Body of pancreas (tissue), 4 donors: ENCODE measurements around the gene MICAL2. TPM values are rescaled to one million over a fixed set of nuclear protein-coding genes. Genes with fewer than 3 reads are reported as not detected.

Experiments used
- ATAC-seq: fragments of 150-250 bp; one replicate; pipeline ENCODE4 v1.9.1; 2016
- DNase-seq, 4 donors: peaks; one replicate each; pipeline ENCODE4 v3.0.0-alpha.2; 2019
- H3K27ac ChIP-seq, 4 donors: fragments of 200-600 bp; sonication (generic); 1 replicate in 3 of 4; 2 replicates in 1 of 4; pipeline versions ENCODE4 v1.5.1 to v1.6.1; 2016 to 2019; ENCODE audit warnings: mild to moderate bottlenecking in 1 of 4, mixed read lengths in 1 of 4, moderate library complexity in 1 of 4
- H3K27me3 ChIP-seq, 2 donors: fragments of 200-600 bp; sonication (generic); one replicate each; pipeline ENCODE4 v1.6.0; 2016; ENCODE audit warnings: mild to moderate bottlenecking in 1 of 2
- H3K36me3 ChIP-seq, 2 donors: fragments of 200-600 bp; sonication (generic); replicated peaks in 1 of 2; 2 replicates each; pipeline ENCODE4 v1.5.1; 2016; ENCODE audit warnings: low read depth in 2 of 2; ENCODE audit not compliant: insufficient read depth in 1 of 2
- H3K4me1 ChIP-seq: fragments of 200-600 bp; sonication (generic); one replicate; pipeline ENCODE4 v1.6.0; 2016
- H3K4me3 ChIP-seq, 2 donors: fragments of 200-600 bp; sonication (generic); 1 replicate in 1 of 2; 2 replicates in 1 of 2; pipeline ENCODE4 v1.5.1; 2016 to 2019
- H3K9me3 ChIP-seq, 3 donors: fragments of 200-600 bp; sonication (generic); 1 replicate in 2 of 3; 2 replicates in 1 of 3; pipeline ENCODE4 v1.5.1; 2016
- CTCF ChIP-seq, 7 experiments: fragments of 450-650 bp in 4 of 7; fragments of 200-600 bp in 3 of 7; sonication (generic) in 3 of 7; IDR thresholded peaks; one replicate each; pipeline ENCODE4 v1.5.1; 2016 to 2019; ENCODE audit warnings: antibody characterized with exemption in 7 of 7
- POLR2A ChIP-seq, 3 donors: fragments of 450-650 bp; IDR thresholded peaks; one replicate each; pipeline ENCODE4 v1.6.1; 2016; ENCODE audit warnings: antibody characterized with exemption in 3 of 3, mild to moderate bottlenecking in 2 of 3
- WGBS, 2 donors: methylation state at CpG; one replicate each; pipeline ENCODE4 v1.1.5; 2017; 5-methylcytosine and 5-hydroxymethylcytosine counted together
- intact Hi-C: fragments of 100-400 bp; cut with DNase I; formaldehyde crosslinking; loops from one replicate; pipeline ENCODE4 v1.15.1; 2023
- total RNA-seq, 2 donors: library from RNA; depleted of rRNA; stranded (reverse); fragments of >200 nt; gene quantifications; one replicate each; pipeline ENCODE4 v1.1.0, GENCODE V29; 2016

MICAL2 gene
- total RNA-seq, 2 donors from 2014 or later: 16.6 to 24.4 TPM

GRCh38 chr11:12294613-12295012 is 184.2 kb downstream of the MICAL2 start:
- H3K9me3 ChIP-seq: no peaks in the 10 kb centered on the region
- no peaks in the 10 kb centered on the region for H3K36me3 ChIP-seq
- TF ChIP-seq POLR2A (IDR thresholded peaks at IDR 0.05): no peak
- TF ChIP-seq CTCF (IDR thresholded peaks at IDR 0.05): no peak
- no peak for DNase-seq
- no peaks in the 10 kb centered on the region for H3K4me1 ChIP-seq
- no peaks in the 10 kb centered on the region for H3K27me3 ChIP-seq
- intact Hi-C loops: no loop called here
- WGBS, 2 donors: 71 to 82% methylated on average over 5 of the region's 5 CpGs
- no peak overlapping the region for H3K4me3 ChIP-seq
- H3K27ac ChIP-seq: no peak overlapping the region
- no peak for ATAC-seq

- WGBS, 2 donors: 82 to 84% methylated on average over 2 of the region's 2 CpGs
- H3K4me1 ChIP-seq: no peaks in the 10 kb centered on the region
- no peak for TF ChIP-seq POLR2A (IDR thresholded peaks at IDR 0.05)
- no peak for TF ChIP-seq CTCF (IDR thresholded peaks at IDR 0.05)
- H3K36me3 ChIP-seq: no peaks in the 10 kb centered on the region
- H3K4me3 ChIP-seq: no peak overlapping the region
- H3K27ac ChIP-seq: no peak overlapping the region
- DNase-seq: no peak
- no peaks in the 10 kb centered on the region for H3K9me3 ChIP-seq
- intact Hi-C loops: no loop called here
- H3K27me3 ChIP-seq: no peaks in the 10 kb centered on the region
- no peak for ATAC-seq
These were observed 185.6 kb downstream of the MICAL2 start for GRCh38 chr11:12295943-12296342.

GRCh38 chr11:12298610-12299009 is 188.2 kb downstream of the MICAL2 start:
- H3K9me3 ChIP-seq: no peaks in the 10 kb centered on the region
- no peak overlapping the region for H3K4me3 ChIP-seq
- H3K27ac ChIP-seq: no peak overlapping the region
- DNase-seq (no peak), ATAC-seq (no peak)
- 97 to 99% methylated on average over 3 of the region's 3 CpGs for WGBS, 2 donors
- TF ChIP-seq POLR2A (IDR thresholded peaks at IDR 0.05) (no peak), CTCF (IDR thresholded peaks at IDR 0.05) (no peak)
- intact Hi-C loops: no loop called here
- H3K27me3 ChIP-seq: no peaks in the 10 kb centered on the region
- no peaks in the 10 kb centered on the region for H3K36me3 ChIP-seq
- no peaks in the 10 kb centered on the region for H3K4me1 ChIP-seq

GRCh38 chr11:12301379-12301778 is 191.0 kb downstream of the MICAL2 start:
- H3K27ac ChIP-seq: no peak overlapping the region
- ATAC-seq: no peak
- no peak for DNase-seq
- H3K9me3 ChIP-seq: no peaks in the 10 kb centered on the region
- intact Hi-C loops: no loop called here
- 85 to 95% methylated on average over 3 of the region's 3 CpGs for WGBS, 2 donors
- no peaks in the 10 kb centered on the region for H3K4me1 ChIP-seq
- no peaks in the 10 kb centered on the region for H3K36me3 ChIP-seq
- no peaks in the 10 kb centered on the region for H3K27me3 ChIP-seq
- TF ChIP-seq CTCF (IDR thresholded peaks at IDR 0.05) (no peak), POLR2A (IDR thresholded peaks at IDR 0.05) (no peak)
- H3K4me3 ChIP-seq: no peak overlapping the region

- DNase-seq: no peak
- Histone ChIP-seq H3K27me3 (no peaks in the 10 kb centered on the region), H3K4me3 (no peak overlapping the region), H3K27ac (no peak overlapping the region), H3K9me3 (no peaks in the 10 kb centered on the region), H3K4me1 (no peaks in the 10 kb centered on the region), H3K36me3 (no peaks in the 10 kb centered on the region)
- no peak for ATAC-seq
- intact Hi-C loops: no loop called here
- TF ChIP-seq CTCF (IDR thresholded peaks at IDR 0.05) (no peak), POLR2A (IDR thresholded peaks at IDR 0.05) (no peak)
- 58 to 75% methylated on average over 2 of the region's 2 CpGs for WGBS, 2 donors
These were observed 193.2 kb downstream of the MICAL2 start for GRCh38 chr11:12303421-12304149.
